EL (cell line): Measurements from ENCODE around the gene MVB12A.

Experiments
- DNase-seq: peaks from one replicate; pipeline ENCODE4 v3.0.0-alpha.2; 2016

Gene MVB12A

GRCh38 chr19:17447704-17448130 lies 27.9 kb downstream of the MVB12A start:
- no peak for DNase-seq

- peak; percentile 44 for DNase-seq
Observed at GRCh38 chr19:17448131-17448967, 28.5 kb downstream of the MVB12A start, which contains the start of gene TMEM221. Gene TMEM221, minus strand, starts transcription at chr19:17448668. Its CDS starts 206 bp downstream, at chr19:17448462.

- DNase-seq, result no peak
Observed at GRCh38 chr19:17450264-17451075, 30.6 kb downstream of the MVB12A start.

GRCh38 chr19:17451820-17452219 lies 32.0 kb downstream of the MVB12A start:
- DNase-seq, result no peak

GRCh38 chr19:17454576-17455071 lies 34.8 kb downstream of the MVB12A start:
- DNase-seq, result no peak

GRCh38 chr19:17455308-17456123 lies 35.7 kb downstream of the MVB12A start:
- DNase-seq, result no peak

GRCh38 chr19:17456127-17456526 lies 36.3 kb downstream of the MVB12A start:
- DNase-seq, result no peak

- DNase-seq, result no peak
Observed at GRCh38 chr19:17457616-17458015, 37.8 kb downstream of the MVB12A start.

GRCh38 chr19:17458970-17459369 lies 39.1 kb downstream of the MVB12A start:
- no peak for DNase-seq

GRCh38 chr19:17460372-17461230 lies 40.8 kb downstream of the MVB12A start, which contains the start of gene NXNL1:
Gene NXNL1, minus strand, starts transcription at chr19:17460926. Its CDS starts 57 bp downstream, at chr19:17460869.
- DNase-seq, result no peak

- no peak for DNase-seq
Observed at GRCh38 chr19:17466487-17466850, 46.6 kb downstream of the MVB12A start.

- DNase-seq, result no peak
Observed at GRCh38 chr19:17467471-17468301, 47.8 kb downstream of the MVB12A start.

GRCh38 chr19:17468302-17469091 lies 48.6 kb downstream of the MVB12A start:
- no peak for DNase-seq

- DNase-seq, result no peak
Observed at GRCh38 chr19:17469092-17469480, 49.2 kb downstream of the MVB12A start.

- DNase-seq, result peak; percentile 97
Observed at GRCh38 chr19:17469481-17470067, 49.7 kb downstream of the MVB12A start.

- DNase-seq, result peak; percentile 100
Observed at GRCh38 chr19:17470068-17470841, 50.4 kb downstream of the MVB12A start, which contains the start of gene SLC27A1. Gene SLC27A1, plus strand, starts transcription at chr19:17470524. Its CDS starts 17 bp downstream, at chr19:17470541.

GRCh38 chr19:17471410-17472125 lies 51.7 kb downstream of the MVB12A start:
- DNase-seq, result no peak

- peak; percentile 83 for DNase-seq
Observed at GRCh38 chr19:17473041-17473440, 53.2 kb downstream of the MVB12A start.
